ENCODE measurements around the gene SETD5.

SETD5 gene

DNA sequence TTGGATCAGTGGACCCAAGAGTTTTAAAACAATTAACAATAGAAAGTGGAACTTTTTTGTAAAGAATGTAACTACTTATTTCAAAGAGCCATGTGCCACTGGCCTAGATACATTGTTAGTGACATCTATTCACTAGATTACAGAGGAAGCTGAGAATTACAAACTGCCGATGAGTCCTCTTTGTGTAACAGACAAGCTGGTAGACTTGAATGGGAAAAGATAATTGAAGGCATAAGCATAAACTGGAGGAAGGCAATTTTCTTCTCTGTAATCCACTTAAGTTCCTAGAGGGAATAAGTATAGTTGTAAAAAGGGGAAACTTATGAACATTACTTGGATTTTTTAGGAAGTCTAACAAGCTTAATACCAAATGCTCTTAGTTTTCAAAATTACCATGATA, 19.4 kb upstream of the SETD5 start:
- H3K9me3 ChIP-seq (ENCODE audit: control insufficient read depth, insufficient read depth, low read length): no peaks in the 10 kb centered on the region
- no peak overlapping the region for H3K4me3 ChIP-seq (ENCODE audit: low read depth, low read length)
- no peak overlapping the region for H3K27ac ChIP-seq (ENCODE audit: low read depth, low read length)
- H3K27me3 ChIP-seq (ENCODE audit: control insufficient read depth, insufficient read depth, low read length): no peaks in the 10 kb centered on the region
- peaks cover 95% of the 10 kb centered on the region for H3K36me3 ChIP-seq (ENCODE audit: control insufficient read depth, insufficient read depth, low read length)
- H3K9ac ChIP-seq (ENCODE audit: low read depth, low read length): no peak overlapping the region
- no peaks in the 10 kb centered on the region for H3K4me1 ChIP-seq (ENCODE audit: control insufficient read depth, insufficient read depth, low read length)

DNA sequence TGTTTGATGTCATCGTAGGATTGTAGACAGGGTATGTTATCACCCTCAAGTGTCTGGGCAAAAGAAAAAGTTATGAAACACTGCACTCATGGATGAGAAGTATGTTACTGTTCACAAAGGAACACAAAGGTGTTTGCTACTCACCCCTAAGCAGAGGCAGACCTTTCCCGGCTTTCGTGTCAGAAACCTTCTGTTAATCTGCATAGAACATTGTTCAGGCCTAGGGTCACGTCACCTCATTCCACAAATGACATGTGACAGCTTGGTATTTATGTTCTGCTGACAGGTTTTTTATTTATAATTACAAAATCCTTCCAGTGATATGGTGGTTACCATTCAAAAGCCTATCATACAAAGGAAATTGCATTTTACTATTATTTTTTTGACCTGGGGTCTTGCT, 18.1 kb upstream of the SETD5 start:
- peaks cover 94% of the 10 kb centered on the region for H3K36me3 ChIP-seq (ENCODE audit: control insufficient read depth, insufficient read depth, low read length)
- H3K27ac ChIP-seq (ENCODE audit: low read depth, low read length): no peak overlapping the region
- H3K4me1 ChIP-seq (ENCODE audit: control insufficient read depth, insufficient read depth, low read length): no peaks in the 10 kb centered on the region
- H3K9me3 ChIP-seq (ENCODE audit: control insufficient read depth, insufficient read depth, low read length): no peaks in the 10 kb centered on the region
- no peaks in the 10 kb centered on the region for H3K27me3 ChIP-seq (ENCODE audit: control insufficient read depth, insufficient read depth, low read length)
- H3K4me3 ChIP-seq (ENCODE audit: low read depth, low read length): no peak overlapping the region
- H3K9ac ChIP-seq (ENCODE audit: low read depth, low read length): no peak overlapping the region

DNA sequence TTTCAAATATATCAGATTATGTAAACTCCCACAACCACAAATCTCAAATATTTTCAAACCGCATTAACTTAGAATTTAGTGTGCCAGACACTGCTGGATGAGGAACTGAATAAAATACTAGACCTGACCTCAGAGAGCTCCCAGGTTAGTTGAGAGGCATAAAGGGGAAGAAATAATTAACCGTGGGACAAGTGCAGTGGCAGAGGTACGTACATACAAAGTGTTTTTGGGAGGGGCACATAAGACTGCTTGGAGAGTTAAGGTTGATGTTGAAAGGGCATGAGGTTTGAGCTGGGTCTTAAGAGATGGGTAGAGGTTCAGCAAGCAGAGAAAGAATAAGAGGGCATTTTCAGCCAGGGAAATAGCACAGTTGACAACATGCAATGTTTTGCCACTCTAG, 17.4 kb upstream of the SETD5 start:
- Histone ChIP-seq H3K9me3 (ENCODE audit: control insufficient read depth, insufficient read depth, low read length) (no peaks in the 10 kb centered on the region), H3K9ac (ENCODE audit: low read depth, low read length) (no peak overlapping the region), H3K27me3 (ENCODE audit: control insufficient read depth, insufficient read depth, low read length) (no peaks in the 10 kb centered on the region), H3K4me1 (ENCODE audit: control insufficient read depth, insufficient read depth, low read length) (no peaks in the 10 kb centered on the region), H3K4me3 (ENCODE audit: low read depth, low read length) (no peak overlapping the region), H3K27ac (ENCODE audit: low read depth, low read length) (no peak overlapping the region), H3K36me3 (ENCODE audit: control insufficient read depth, insufficient read depth, low read length) (peaks cover 94% of the 10 kb centered on the region)

DNA sequence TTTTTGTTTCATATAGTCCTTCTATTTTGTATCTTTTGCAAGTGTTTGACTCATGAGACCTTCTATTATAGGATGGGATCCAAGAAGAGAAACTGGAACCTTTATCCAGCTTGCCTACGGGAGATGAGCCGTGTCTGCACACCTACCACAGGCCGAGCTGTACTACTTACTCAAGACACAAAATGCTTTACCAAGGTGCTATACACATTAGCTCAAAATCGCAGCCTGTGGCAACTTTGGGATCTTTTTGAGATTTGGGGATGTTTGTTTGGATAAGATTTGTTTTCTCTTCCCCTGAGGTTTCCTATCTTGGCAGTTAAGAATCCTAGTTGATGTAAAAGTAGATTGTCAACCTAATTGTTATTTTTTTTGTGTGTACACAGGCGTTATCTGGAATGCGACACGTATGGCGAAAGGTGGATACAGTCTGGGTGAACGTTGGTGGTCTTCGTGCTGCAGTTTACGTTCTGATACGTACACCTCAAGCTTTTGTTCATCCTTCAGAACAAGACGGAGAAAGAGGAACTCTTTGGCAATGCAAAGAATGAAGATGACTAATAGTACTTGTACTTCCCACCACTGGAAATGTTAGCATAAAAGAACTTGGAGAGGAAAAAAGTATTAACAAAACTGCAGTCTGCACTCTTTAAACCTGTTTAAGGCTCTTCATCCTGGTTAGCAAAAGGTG, 13.1 kb upstream of the SETD5 start:
- no peaks in the 10 kb centered on the region for H3K9me3 ChIP-seq (ENCODE audit: control insufficient read depth, insufficient read depth, low read length)
- H3K9ac ChIP-seq (ENCODE audit: low read depth, low read length): no peak overlapping the region
- no peaks in the 10 kb centered on the region for H3K27me3 ChIP-seq (ENCODE audit: control insufficient read depth, insufficient read depth, low read length)
- no peak overlapping the region for H3K4me3 ChIP-seq (ENCODE audit: low read depth, low read length)
- no peaks in the 10 kb centered on the region for H3K4me1 ChIP-seq (ENCODE audit: control insufficient read depth, insufficient read depth, low read length)
- H3K27ac ChIP-seq (ENCODE audit: low read depth, low read length): peak overlapping the region; percentile 49
- H3K36me3 ChIP-seq (ENCODE audit: control insufficient read depth, insufficient read depth, low read length): peaks cover 93% of the 10 kb centered on the region

DNA sequence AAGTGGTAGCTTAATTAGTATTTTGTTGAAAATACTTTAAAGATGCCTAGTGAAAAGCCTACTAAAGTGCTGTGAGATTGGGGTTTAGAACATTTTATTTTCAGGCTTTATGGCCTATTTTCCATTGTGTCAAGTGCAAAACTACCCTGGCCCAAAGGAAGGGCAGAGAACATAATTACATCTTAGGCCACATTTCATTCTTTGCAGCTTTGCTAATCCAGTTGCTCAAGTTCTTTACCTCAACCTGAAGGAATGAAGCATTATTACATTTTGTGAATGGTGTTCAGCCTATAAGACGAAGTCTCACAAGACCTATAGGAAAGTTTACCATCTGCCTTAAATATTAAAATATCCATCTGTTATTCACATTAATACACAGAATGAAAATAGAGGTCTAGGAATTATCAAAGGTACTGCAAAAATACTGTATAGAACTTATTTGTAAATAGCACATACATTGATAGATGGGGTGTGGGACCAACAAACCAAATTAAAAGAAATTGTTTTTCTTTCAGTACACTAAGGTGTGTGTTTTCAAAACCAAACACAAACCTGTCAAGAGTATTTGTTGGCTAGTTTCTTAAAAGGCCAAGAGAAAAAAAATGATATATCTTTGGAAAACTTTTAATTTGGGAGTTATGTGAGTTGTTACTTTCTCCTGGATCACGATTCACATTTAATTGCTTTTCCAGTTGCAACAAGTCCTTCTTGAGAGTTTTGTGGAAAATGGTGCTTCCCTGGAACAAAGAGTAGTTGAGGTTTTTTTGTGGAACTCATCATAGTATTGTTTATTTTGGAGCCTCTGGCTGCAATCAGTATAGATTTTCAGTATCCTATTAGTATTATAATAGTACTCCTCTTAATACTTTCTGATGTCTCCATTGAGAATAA, 12.0 kb upstream of the SETD5 start:
- no peak overlapping the region for H3K27ac ChIP-seq (ENCODE audit: low read depth, low read length)
- no peak overlapping the region for H3K9ac ChIP-seq (ENCODE audit: low read depth, low read length)
- no peaks in the 10 kb centered on the region for H3K27me3 ChIP-seq (ENCODE audit: control insufficient read depth, insufficient read depth, low read length)
- no peaks in the 10 kb centered on the region for H3K4me1 ChIP-seq (ENCODE audit: control insufficient read depth, insufficient read depth, low read length)
- H3K9me3 ChIP-seq (ENCODE audit: control insufficient read depth, insufficient read depth, low read length): no peaks in the 10 kb centered on the region
- H3K36me3 ChIP-seq (ENCODE audit: control insufficient read depth, insufficient read depth, low read length): peaks cover 93% of the 10 kb centered on the region
- H3K4me3 ChIP-seq (ENCODE audit: low read depth, low read length): no peak overlapping the region

DNA sequence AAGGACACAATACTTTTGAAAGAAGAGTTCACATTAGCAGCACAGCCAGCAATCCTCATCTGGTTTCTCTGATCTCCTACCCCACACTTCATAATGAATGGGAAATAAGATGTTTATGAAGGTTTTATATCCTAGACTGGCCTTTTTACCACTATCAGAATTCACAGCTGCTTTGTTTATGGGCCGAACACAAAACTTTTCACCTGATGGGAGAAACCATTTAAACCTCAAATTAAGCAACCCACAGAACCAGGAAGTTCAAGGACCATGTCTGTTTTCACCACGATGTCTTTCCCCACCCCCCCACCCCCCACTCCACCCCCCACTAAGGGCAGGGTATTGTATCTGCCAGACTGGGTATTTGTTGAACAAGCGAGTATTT, 11.3 kb upstream of the SETD5 start:
- Histone ChIP-seq H3K9me3 (ENCODE audit: control insufficient read depth, insufficient read depth, low read length) (no peaks in the 10 kb centered on the region), H3K27ac (ENCODE audit: low read depth, low read length) (no peak overlapping the region), H3K4me3 (ENCODE audit: low read depth, low read length) (no peak overlapping the region), H3K36me3 (ENCODE audit: control insufficient read depth, insufficient read depth, low read length) (peaks cover 93% of the 10 kb centered on the region), H3K4me1 (ENCODE audit: control insufficient read depth, insufficient read depth, low read length) (no peaks in the 10 kb centered on the region), H3K27me3 (ENCODE audit: control insufficient read depth, insufficient read depth, low read length) (no peaks in the 10 kb centered on the region), H3K9ac (ENCODE audit: low read depth, low read length) (no peak overlapping the region)

DNA sequence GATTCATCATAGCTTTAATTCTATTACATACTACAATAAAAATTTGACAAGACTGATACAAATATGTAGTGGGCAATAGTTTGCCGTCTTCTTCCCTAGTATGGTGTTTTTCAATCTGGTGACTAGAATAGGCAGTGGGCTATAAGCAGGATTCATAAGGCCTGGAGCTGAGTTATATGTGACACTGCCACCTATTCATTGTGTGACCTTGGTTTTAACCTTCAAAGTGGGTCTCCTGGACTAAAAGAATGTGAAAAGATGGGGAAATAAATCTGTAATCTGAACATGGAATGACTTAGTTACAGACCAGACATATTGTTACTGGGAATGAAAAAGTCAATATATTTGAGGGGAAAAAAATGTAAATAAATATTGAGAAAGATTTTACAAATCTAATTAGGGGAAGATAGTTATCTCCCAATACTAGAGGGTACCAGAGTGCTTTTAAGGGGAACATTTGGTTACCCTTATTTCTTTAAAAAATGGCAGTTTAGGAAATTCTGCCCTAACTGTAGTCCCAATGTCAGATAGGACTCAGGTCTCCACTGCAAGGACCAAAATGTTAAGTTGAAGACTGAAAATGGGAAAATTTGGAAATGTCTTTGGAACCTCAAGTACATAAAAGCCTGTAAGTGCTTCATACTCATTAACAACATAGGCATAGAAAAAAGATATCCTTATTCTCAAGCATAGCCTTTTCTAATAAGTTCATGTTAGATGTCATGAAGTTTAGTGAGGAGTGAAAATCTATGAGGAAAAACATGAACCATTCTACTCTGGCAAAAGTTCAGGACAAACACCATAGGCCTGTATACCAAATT, 10.7 kb upstream of the SETD5 start:
- H3K27ac ChIP-seq (ENCODE audit: low read depth, low read length): no peak overlapping the region
- H3K9ac ChIP-seq (ENCODE audit: low read depth, low read length): no peak overlapping the region
- H3K4me3 ChIP-seq (ENCODE audit: low read depth, low read length): no peak overlapping the region
- H3K9me3 ChIP-seq (ENCODE audit: control insufficient read depth, insufficient read depth, low read length): no peaks in the 10 kb centered on the region
- H3K27me3 ChIP-seq (ENCODE audit: control insufficient read depth, insufficient read depth, low read length): no peaks in the 10 kb centered on the region
- H3K4me1 ChIP-seq (ENCODE audit: control insufficient read depth, insufficient read depth, low read length): no peaks in the 10 kb centered on the region
- peaks cover 96% of the 10 kb centered on the region for H3K36me3 ChIP-seq (ENCODE audit: control insufficient read depth, insufficient read depth, low read length)

DNA sequence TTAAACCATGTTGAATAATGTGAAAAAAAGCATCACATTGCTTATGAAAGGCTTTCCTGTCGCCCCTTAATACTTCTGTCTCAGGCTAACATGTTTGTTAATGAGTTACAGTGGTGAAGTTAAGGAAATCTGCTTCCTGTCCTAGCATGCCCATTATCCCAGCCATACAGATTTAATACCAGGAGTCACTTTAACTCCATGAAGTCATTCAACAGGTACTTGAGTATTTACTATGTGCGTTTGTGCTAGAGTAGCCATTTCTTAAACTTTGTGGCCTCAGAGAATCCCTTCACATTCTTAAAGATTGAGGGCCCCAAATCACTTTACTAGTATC, 10.1 kb upstream of the SETD5 start:
- Histone ChIP-seq H3K27me3 (ENCODE audit: control insufficient read depth, insufficient read depth, low read length) (no peaks in the 10 kb centered on the region), H3K4me1 (ENCODE audit: control insufficient read depth, insufficient read depth, low read length) (no peaks in the 10 kb centered on the region), H3K9ac (ENCODE audit: low read depth, low read length) (no peak overlapping the region), H3K9me3 (ENCODE audit: control insufficient read depth, insufficient read depth, low read length) (no peaks in the 10 kb centered on the region), H3K36me3 (ENCODE audit: control insufficient read depth, insufficient read depth, low read length) (peaks cover 98% of the 10 kb centered on the region), H3K4me3 (ENCODE audit: low read depth, low read length) (no peak overlapping the region), H3K27ac (ENCODE audit: low read depth, low read length) (no peak overlapping the region)

DNA sequence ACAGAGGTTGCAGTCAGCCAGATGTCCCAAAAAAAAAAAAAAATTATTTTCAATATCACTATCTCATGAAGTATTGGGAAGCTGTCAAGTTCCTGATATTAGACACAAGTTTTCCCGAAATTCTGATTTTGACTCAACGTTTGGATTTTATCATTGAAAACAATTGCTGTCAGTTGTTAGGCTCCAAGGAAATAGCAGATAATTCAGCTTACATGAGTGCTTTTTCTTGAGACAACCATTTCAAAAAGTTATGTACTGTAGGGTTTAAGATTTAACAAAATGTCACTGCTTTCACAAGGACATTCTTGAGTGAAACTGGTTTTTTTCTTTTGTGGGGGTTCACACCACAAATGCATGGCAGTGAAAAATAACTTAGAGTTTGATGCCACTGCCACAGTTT, 9.3 kb upstream of the SETD5 start:
- Histone ChIP-seq H3K36me3 (ENCODE audit: control insufficient read depth, insufficient read depth, low read length) (peaks cover 98% of the 10 kb centered on the region), H3K9me3 (ENCODE audit: control insufficient read depth, insufficient read depth, low read length) (no peaks in the 10 kb centered on the region), H3K9ac (ENCODE audit: low read depth, low read length) (no peak overlapping the region), H3K4me3 (ENCODE audit: low read depth, low read length) (no peak overlapping the region), H3K4me1 (ENCODE audit: control insufficient read depth, insufficient read depth, low read length) (no peaks in the 10 kb centered on the region), H3K27me3 (ENCODE audit: control insufficient read depth, insufficient read depth, low read length) (no peaks in the 10 kb centered on the region), H3K27ac (ENCODE audit: low read depth, low read length) (no peak overlapping the region)

DNA sequence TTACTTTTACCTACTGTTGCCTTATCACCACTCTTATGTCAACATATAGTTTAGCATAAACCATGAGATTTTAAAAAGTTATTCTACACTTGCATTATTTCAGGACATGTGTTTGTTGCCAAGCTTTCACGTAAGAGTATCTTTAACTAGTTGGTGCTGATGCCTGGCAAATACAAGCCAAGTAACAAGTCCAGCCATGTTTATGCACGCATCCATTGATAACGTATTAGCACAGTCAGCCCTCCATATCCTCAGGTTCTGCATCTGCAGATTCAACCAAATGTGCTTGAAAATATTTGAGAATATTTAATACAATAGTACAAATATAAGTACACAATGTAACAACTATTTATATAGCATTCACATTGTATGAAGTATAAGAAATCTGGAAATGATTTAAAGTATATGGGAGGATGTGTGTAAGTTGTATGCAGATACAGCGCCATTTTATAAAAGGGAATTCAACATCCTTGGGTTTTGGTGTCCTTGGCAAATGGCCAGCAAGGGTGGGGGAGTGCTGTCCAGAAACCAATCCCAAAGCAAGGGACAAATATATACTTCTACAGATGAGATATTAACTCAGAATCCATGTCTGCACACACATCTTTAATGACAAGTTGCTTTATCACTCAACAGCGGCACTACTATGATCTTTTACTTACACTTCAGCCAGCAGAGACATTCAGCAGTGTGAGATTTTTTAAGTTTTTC, 8.7 kb upstream of the SETD5 start:
- Histone ChIP-seq H3K9me3 (ENCODE audit: control insufficient read depth, insufficient read depth, low read length) (no peaks in the 10 kb centered on the region), H3K4me1 (ENCODE audit: control insufficient read depth, insufficient read depth, low read length) (no peaks in the 10 kb centered on the region), H3K27me3 (ENCODE audit: control insufficient read depth, insufficient read depth, low read length) (no peaks in the 10 kb centered on the region), H3K4me3 (ENCODE audit: low read depth, low read length) (no peak overlapping the region), H3K36me3 (ENCODE audit: control insufficient read depth, insufficient read depth, low read length) (peaks cover 98% of the 10 kb centered on the region), H3K9ac (ENCODE audit: low read depth, low read length) (no peak overlapping the region), H3K27ac (ENCODE audit: low read depth, low read length) (no peak overlapping the region)

All from HUES48 (cell line).